ENCODE results near the gene AMOT.

The AMOT gene

GRCh38 chrX:112827292-112827903 is 13.2 kb downstream of the AMOT start:
- TF ChIP-seq GATA2 (IDR thresholded peaks at IDR 0.05; ENCODE audit: low read depth, low read length) (no peak), GATA3 (IDR thresholded peaks at IDR 0.05; ENCODE audit: low read depth, low read length) (no peak)

GRCh38 chrX:112826023-112826422 is 14.6 kb downstream of the AMOT start:
- TF ChIP-seq GATA3 (IDR thresholded peaks at IDR 0.05; ENCODE audit: low read depth, low read length) (no peak), GATA2 (IDR thresholded peaks at IDR 0.05; ENCODE audit: low read depth, low read length) (no peak)

- TF ChIP-seq GATA2 (IDR thresholded peaks at IDR 0.05; ENCODE audit: low read depth, low read length) (no peak), GATA3 (IDR thresholded peaks at IDR 0.05; ENCODE audit: low read depth, low read length) (no peak)
Observed at GRCh38 chrX:112822892-112823291, 17.7 kb downstream of the AMOT start.

- no peak for TF ChIP-seq GATA2 (IDR thresholded peaks at IDR 0.05; ENCODE audit: low read depth, low read length)
- TF ChIP-seq GATA3 (IDR thresholded peaks at IDR 0.05; ENCODE audit: low read depth, low read length) = no peak
Observed at GRCh38 chrX:112820364-112821268, 20.0 kb downstream of the AMOT start.

- no peak for TF ChIP-seq GATA2 (IDR thresholded peaks at IDR 0.05; ENCODE audit: low read depth, low read length)
- TF ChIP-seq GATA3 (IDR thresholded peaks at IDR 0.05; ENCODE audit: low read depth, low read length) = no peak
Observed at GRCh38 chrX:112819813-112820212, 20.8 kb downstream of the AMOT start.

GRCh38 chrX:112819008-112819640 is 21.5 kb downstream of the AMOT start:
- TF ChIP-seq GATA2 (IDR thresholded peaks at IDR 0.05; ENCODE audit: low read depth, low read length) = no peak
- TF ChIP-seq GATA3 (IDR thresholded peaks at IDR 0.05; ENCODE audit: low read depth, low read length) = no peak

GRCh38 chrX:112818114-112819007 is 22.3 kb downstream of the AMOT start:
- TF ChIP-seq GATA2 (IDR thresholded peaks at IDR 0.05; ENCODE audit: low read depth, low read length) (no peak), GATA3 (IDR thresholded peaks at IDR 0.05; ENCODE audit: low read depth, low read length) (no peak)

GRCh38 chrX:112816908-112817307 is 23.7 kb downstream of the AMOT start:
- TF ChIP-seq GATA3 (IDR thresholded peaks at IDR 0.05; ENCODE audit: low read depth, low read length) (no peak), GATA2 (IDR thresholded peaks at IDR 0.05; ENCODE audit: low read depth, low read length) (no peak)

- TF ChIP-seq GATA2 (IDR thresholded peaks at IDR 0.05; ENCODE audit: low read depth, low read length) (no peak), GATA3 (IDR thresholded peaks at IDR 0.05; ENCODE audit: low read depth, low read length) (no peak)
Observed at GRCh38 chrX:112814496-112814895, 26.1 kb downstream of the AMOT start.

GRCh38 chrX:112812741-112813140 is 27.9 kb downstream of the AMOT start:
- no peak for TF ChIP-seq GATA3 (IDR thresholded peaks at IDR 0.05; ENCODE audit: low read depth, low read length)
- no peak for TF ChIP-seq GATA2 (IDR thresholded peaks at IDR 0.05; ENCODE audit: low read depth, low read length)

GRCh38 chrX:112808651-112809195 is 31.9 kb downstream of the AMOT start:
- TF ChIP-seq GATA2 (IDR thresholded peaks at IDR 0.05; ENCODE audit: low read depth, low read length) = no peak
- no peak for TF ChIP-seq GATA3 (IDR thresholded peaks at IDR 0.05; ENCODE audit: low read depth, low read length)

GRCh38 chrX:112808007-112808406 is 32.6 kb downstream of the AMOT start:
- TF ChIP-seq GATA3 (IDR thresholded peaks at IDR 0.05; ENCODE audit: low read depth, low read length) (no peak), GATA2 (IDR thresholded peaks at IDR 0.05; ENCODE audit: low read depth, low read length) (no peak)

- no peak for TF ChIP-seq GATA2 (IDR thresholded peaks at IDR 0.05; ENCODE audit: low read depth, low read length)
- no peak for TF ChIP-seq GATA3 (IDR thresholded peaks at IDR 0.05; ENCODE audit: low read depth, low read length)
Observed at GRCh38 chrX:112803060-112803459, 37.6 kb downstream of the AMOT start.

Data from SH-SY5Y (cell line).